ENCODE results near the gene MPZL1. TPM values are rescaled to one million over a fixed set of nuclear protein-coding genes. Genes with fewer than 3 reads are reported as not detected.

MPZL1 gene
- total RNA-seq, 1 donor from 2014 or later, result 149 TPM

- no peak for DNase-seq
- Mint-ChIP-seq H3K27me3 (ENCODE audit: unreplicated experiment) (no peaks in the 10 kb centered on the region), H3K4me1 (ENCODE audit: low read depth, unreplicated experiment) (no peaks in the 10 kb centered on the region), H3K4me3 (ENCODE audit: unreplicated experiment) (no peak overlapping the region), H3K27ac (ENCODE audit: unreplicated experiment) (no peak overlapping the region), H3K9me3 (ENCODE audit: unreplicated experiment) (no peaks in the 10 kb centered on the region), H3K36me3 (ENCODE audit: unreplicated experiment) (no peaks in the 10 kb centered on the region)
- TF ChIP-seq CTCF (IDR thresholded peaks at IDR 0.05; ENCODE audit: partially characterized antibody, unreplicated experiment), result no peak
These were observed 110.9 kb downstream of the MPZL1 start for GRCh38 chr1:167832693-167833092.

GRCh38 chr1:167833904-167834303, 112.1 kb downstream of the MPZL1 start:
- H3K4me3 Mint-ChIP-seq (ENCODE audit: unreplicated experiment), result no peak overlapping the region
- H3K36me3 Mint-ChIP-seq (ENCODE audit: unreplicated experiment), result no peaks in the 10 kb centered on the region
- no peak for TF ChIP-seq CTCF (IDR thresholded peaks at IDR 0.05; ENCODE audit: partially characterized antibody, unreplicated experiment)
- no peaks in the 10 kb centered on the region for H3K4me1 Mint-ChIP-seq (ENCODE audit: low read depth, unreplicated experiment)
- DNase-seq, result no peak
- H3K27me3 Mint-ChIP-seq (ENCODE audit: unreplicated experiment), result no peaks in the 10 kb centered on the region
- H3K9me3 Mint-ChIP-seq (ENCODE audit: unreplicated experiment), result no peaks in the 10 kb centered on the region
- H3K27ac Mint-ChIP-seq (ENCODE audit: unreplicated experiment), result no peak overlapping the region

DNA sequence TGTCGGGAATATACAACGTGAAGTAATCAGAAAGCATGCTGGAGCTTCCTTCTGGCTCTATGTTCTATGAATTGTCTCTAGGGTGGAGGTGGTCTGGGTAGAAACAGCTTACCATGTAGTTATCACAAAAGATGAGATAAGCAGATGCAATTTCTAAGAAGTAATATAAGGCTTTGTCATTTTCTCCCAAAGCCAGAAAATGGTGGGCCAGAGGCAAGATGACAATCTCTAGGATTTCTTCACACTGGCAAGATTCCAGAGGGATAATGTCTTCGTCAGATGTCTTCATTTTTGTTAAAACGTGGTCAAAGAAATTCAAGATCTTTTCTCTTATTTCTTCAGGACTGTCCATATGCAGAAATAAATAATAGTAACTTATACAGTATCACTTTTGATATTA, 114.4 kb downstream of the MPZL1 start:
- no peak for TF ChIP-seq CTCF (IDR thresholded peaks at IDR 0.05; ENCODE audit: partially characterized antibody, unreplicated experiment)
- H3K4me1 Mint-ChIP-seq (ENCODE audit: low read depth, unreplicated experiment), result no peaks in the 10 kb centered on the region
- no peaks in the 10 kb centered on the region for H3K36me3 Mint-ChIP-seq (ENCODE audit: unreplicated experiment)
- H3K27ac Mint-ChIP-seq (ENCODE audit: unreplicated experiment), result peak overlapping the region; percentile 28
- DNase-seq, result no peak
- no peak overlapping the region for H3K4me3 Mint-ChIP-seq (ENCODE audit: unreplicated experiment)
- H3K27me3 Mint-ChIP-seq (ENCODE audit: unreplicated experiment), result no peaks in the 10 kb centered on the region
- H3K9me3 Mint-ChIP-seq (ENCODE audit: unreplicated experiment), result no peaks in the 10 kb centered on the region

GRCh38 chr1:167837326-167837725, 115.5 kb downstream of the MPZL1 start:
- no peak for TF ChIP-seq CTCF (IDR thresholded peaks at IDR 0.05; ENCODE audit: partially characterized antibody, unreplicated experiment)
- Mint-ChIP-seq H3K4me1 (ENCODE audit: low read depth, unreplicated experiment) (no peaks in the 10 kb centered on the region), H3K27ac (ENCODE audit: unreplicated experiment) (no peak overlapping the region), H3K9me3 (ENCODE audit: unreplicated experiment) (no peaks in the 10 kb centered on the region), H3K4me3 (ENCODE audit: unreplicated experiment) (no peak overlapping the region), H3K36me3 (ENCODE audit: unreplicated experiment) (no peaks in the 10 kb centered on the region), H3K27me3 (ENCODE audit: unreplicated experiment) (no peaks in the 10 kb centered on the region)
- DNase-seq, result no peak

GRCh38 chr1:167839009-167839408, 117.2 kb downstream of the MPZL1 start:
- Mint-ChIP-seq H3K36me3 (ENCODE audit: unreplicated experiment) (no peaks in the 10 kb centered on the region), H3K4me3 (ENCODE audit: unreplicated experiment) (no peak overlapping the region), H3K27ac (ENCODE audit: unreplicated experiment) (no peak overlapping the region), H3K4me1 (ENCODE audit: low read depth, unreplicated experiment) (peaks cover 7% of the 10 kb centered on the region), H3K9me3 (ENCODE audit: unreplicated experiment) (no peaks in the 10 kb centered on the region), H3K27me3 (ENCODE audit: unreplicated experiment) (no peaks in the 10 kb centered on the region)
- no peak for TF ChIP-seq CTCF (IDR thresholded peaks at IDR 0.05; ENCODE audit: partially characterized antibody, unreplicated experiment)
- no peak for DNase-seq

Other genes starting within 250 kb of the MPZL1 start
- not detected for gene CD247, start 203.5 kb upstream of the MPZL1 start, total RNA-seq (ENCODE audit: unreplicated experiment)
- gene CREG1, start 168.2 kb upstream of the MPZL1 start, total RNA-seq (ENCODE audit: unreplicated experiment), result 2.5 TPM
- gene RCSD1, start 91.8 kb upstream of the MPZL1 start, total RNA-seq (ENCODE audit: unreplicated experiment), result not detected
- 0.07 TPM for gene ADCY10, start 192.2 kb downstream of the MPZL1 start, total RNA-seq (ENCODE audit: unreplicated experiment)
- 28.1 TPM for gene DCAF6, start 214.7 kb downstream of the MPZL1 start, total RNA-seq (ENCODE audit: unreplicated experiment)
- 41.1 TPM for gene MPC2, start 215.1 kb downstream of the MPZL1 start, total RNA-seq (ENCODE audit: unreplicated experiment)